Measurements from ENCODE around the gene RIPOR3. TPM values are rescaled to one million over a fixed set of nuclear protein-coding genes. Genes with fewer than 3 reads are reported as not detected.
"Not testable (repeated sequence)": the region's sequence is repeated elsewhere in the genome, so short reads cannot be mapped to it uniquely, and the experiment has no call there.

RIPOR3 gene
- total and polyA plus RNA-seq, 2 experiments from 2014 or later, result 3.0 to 4.8 TPM

GRCh38 chr20:50628332-50628731, 63.0 kb downstream of the RIPOR3 start:
- no peak for TF ChIP-seq CTCF (IDR thresholded peaks at IDR 0.05; ENCODE audit: low read depth, low read length)
- Histone ChIP-seq H3K9me3 (ENCODE audit: low read depth) (no peaks in the 10 kb centered on the region), H3K36me3 (no peaks in the 10 kb centered on the region), H3K4me3 (no peak overlapping the region), H3K27me3 (no peaks in the 10 kb centered on the region), H3K27ac (peak overlapping the region; percentile 62), H3K4me1 (ENCODE audit: low read depth) (peaks cover 8% of the 10 kb centered on the region)
- peak in 1 of 2 donors; percentile 28 for DNase-seq (ENCODE audit: low read depth in 1 of 2, low spot score in 1 of 2)

- DNase-seq (ENCODE audit: low read depth in 1 of 2, low spot score in 1 of 2), result no peak
- no peak overlapping the region for H3K27ac ChIP-seq
Measured at GRCh38 chr20:50627747-50628146, 63.6 kb downstream of the RIPOR3 start.

GRCh38 chr20:50625986-50626677, 65.2 kb downstream of the RIPOR3 start:
- TF ChIP-seq CTCF (IDR thresholded peaks at IDR 0.05; ENCODE audit: low read depth, low read length), result peak; percentile 83
- Histone ChIP-seq H3K9me3 (ENCODE audit: low read depth) (no peaks in the 10 kb centered on the region), H3K27me3 (no peaks in the 10 kb centered on the region), H3K27ac (no peak overlapping the region), H3K4me1 (ENCODE audit: low read depth) (peaks cover 6% of the 10 kb centered on the region), H3K36me3 (no peaks in the 10 kb centered on the region), H3K4me3 (no peak overlapping the region)
- peak; percentile 71 to 73 for DNase-seq (ENCODE audit: low read depth in 1 of 2, low spot score in 1 of 2)

More at GRCh38 chr20:50627747-50628146, 63.6 kb downstream of the RIPOR3 start:
- Histone ChIP-seq H3K4me1 (ENCODE audit: low read depth) (peaks cover 6% of the 10 kb centered on the region), H3K4me3 (no peak overlapping the region), H3K9me3 (ENCODE audit: low read depth) (no peaks in the 10 kb centered on the region), H3K27me3 (no peaks in the 10 kb centered on the region), H3K36me3 (no peaks in the 10 kb centered on the region)
- TF ChIP-seq CTCF (IDR thresholded peaks at IDR 0.05; ENCODE audit: low read depth, low read length), result no peak

- H3K9me3 ChIP-seq (ENCODE audit: low read depth), result no peaks in the 10 kb centered on the region
- H3K4me1 ChIP-seq (ENCODE audit: low read depth), result peaks cover 6% of the 10 kb centered on the region
- no peak for DNase-seq (ENCODE audit: low read depth in 1 of 2, low spot score in 1 of 2)
- H3K4me3 ChIP-seq, result no peak overlapping the region
- H3K27me3 ChIP-seq, result no peaks in the 10 kb centered on the region
- no peak overlapping the region for H3K27ac ChIP-seq
- H3K36me3 ChIP-seq, result no peaks in the 10 kb centered on the region
- TF ChIP-seq CTCF (IDR thresholded peaks at IDR 0.05; ENCODE audit: low read depth, low read length), result no peak
Measured at GRCh38 chr20:50624351-50625016, 66.9 kb downstream of the RIPOR3 start.

GRCh38 chr20:50621068-50621665, 70.2 kb downstream of the RIPOR3 start:
- H3K9me3 ChIP-seq (ENCODE audit: low read depth), result no peaks in the 10 kb centered on the region
- no peak overlapping the region for H3K4me3 ChIP-seq
- no peak for TF ChIP-seq CTCF (IDR thresholded peaks at IDR 0.05; ENCODE audit: low read depth, low read length)
- DNase-seq (ENCODE audit: low read depth in 1 of 2, low spot score in 1 of 2), result no peak
- no peaks in the 10 kb centered on the region for H3K36me3 ChIP-seq
- no peak overlapping the region for H3K27ac ChIP-seq
- no peaks in the 10 kb centered on the region for H3K4me1 ChIP-seq (ENCODE audit: low read depth)
- H3K27me3 ChIP-seq, result no peaks in the 10 kb centered on the region

- H3K4me3 ChIP-seq, result not testable (repeated sequence)
Measured at GRCh38 chr20:50620459-50620858, 70.9 kb downstream of the RIPOR3 start.

More at GRCh38 chr20:50620459-50620858, 70.9 kb downstream of the RIPOR3 start:
- not testable (repeated sequence) for H3K27ac ChIP-seq; H3K4me1 ChIP-seq (ENCODE audit: low read depth); H3K36me3 ChIP-seq; H3K9me3 ChIP-seq (ENCODE audit: low read depth); DNase-seq (ENCODE audit: low read depth in 1 of 2, low spot score in 1 of 2); H3K27me3 ChIP-seq

Measured in cardiac muscle cell (in vitro differentiated cells and primary cell).